ENCODE data around the gene ROCK2.

DNA sequence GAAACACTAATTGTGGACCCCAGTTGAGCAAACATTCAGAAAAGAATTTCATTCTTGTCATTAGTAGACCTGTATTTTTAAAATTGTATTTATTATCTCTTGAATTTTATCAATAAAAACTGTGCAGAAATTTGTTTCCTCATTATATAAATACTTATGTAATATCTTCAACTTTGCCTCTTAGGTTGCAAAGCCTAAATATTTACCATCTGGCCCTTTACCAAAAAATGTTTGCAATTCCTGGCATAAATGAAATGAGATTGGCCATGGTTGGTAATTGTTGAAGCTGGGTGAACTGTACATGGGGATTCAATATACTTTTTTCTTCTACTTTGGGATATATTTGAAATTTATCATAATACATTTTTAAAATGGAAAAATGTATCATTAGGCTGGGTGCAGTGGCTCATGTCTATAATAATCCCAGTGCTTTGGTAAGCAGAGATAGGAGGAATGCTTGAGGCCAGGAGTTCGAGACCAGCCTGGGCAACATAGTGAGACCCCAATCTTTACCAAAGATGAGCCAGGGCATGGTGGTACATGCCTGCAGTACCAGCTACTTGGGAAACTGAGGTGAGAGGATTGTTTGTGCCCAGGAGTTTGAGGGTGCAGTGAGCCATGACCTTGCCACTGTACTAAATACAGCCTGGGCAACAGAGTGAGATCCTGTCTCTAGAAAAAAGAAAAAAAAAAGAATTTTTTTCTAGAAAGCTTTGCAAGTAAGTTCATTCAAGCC lies 100.2 kb downstream of the ROCK2 start:
- no peak for TF ChIP-seq POLR2A (IDR thresholded peaks at IDR 0.05)
- TF ChIP-seq, protein P1, sequence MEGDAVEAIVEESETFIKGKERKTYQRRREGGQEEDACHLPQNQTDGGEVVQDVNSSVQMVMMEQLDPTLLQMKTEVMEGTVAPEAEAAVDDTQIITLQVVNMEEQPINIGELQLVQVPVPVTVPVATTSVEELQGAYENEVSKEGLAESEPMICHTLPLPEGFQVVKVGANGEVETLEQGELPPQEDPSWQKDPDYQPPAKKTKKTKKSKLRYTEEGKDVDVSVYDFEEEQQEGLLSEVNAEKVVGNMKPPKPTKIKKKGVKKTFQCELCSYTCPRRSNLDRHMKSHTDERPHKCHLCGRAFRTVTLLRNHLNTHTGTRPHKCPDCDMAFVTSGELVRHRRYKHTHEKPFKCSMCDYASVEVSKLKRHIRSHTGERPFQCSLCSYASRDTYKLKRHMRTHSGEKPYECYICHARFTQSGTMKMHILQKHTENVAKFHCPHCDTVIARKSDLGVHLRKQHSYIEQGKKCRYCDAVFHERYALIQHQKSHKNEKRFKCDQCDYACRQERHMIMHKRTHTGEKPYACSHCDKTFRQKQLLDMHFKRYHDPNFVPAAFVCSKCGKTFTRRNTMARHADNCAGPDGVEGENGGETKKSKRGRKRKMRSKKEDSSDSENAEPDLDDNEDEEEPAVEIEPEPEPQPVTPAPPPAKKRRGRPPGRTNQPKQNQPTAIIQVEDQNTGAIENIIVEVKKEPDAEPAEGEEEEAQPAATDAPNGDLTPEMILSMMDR (IDR thresholded peaks at IDR 0.05), result no peak
